Measurements from ENCODE around the gene RGSL1. TPM values are rescaled to one million over a fixed set of nuclear protein-coding genes. Genes with fewer than 3 reads are reported as not detected.
A peak's percentile ranks its signal among the peaks of the same experiment; 100 is the strongest.

Gene RGSL1
- total and polyA plus RNA-seq, 9 of the 15 experiments (the other 6 are each of a cell fraction or from before 2014, with no cell fraction given), result 0.03 TPM; not detected in 8

DNA sequence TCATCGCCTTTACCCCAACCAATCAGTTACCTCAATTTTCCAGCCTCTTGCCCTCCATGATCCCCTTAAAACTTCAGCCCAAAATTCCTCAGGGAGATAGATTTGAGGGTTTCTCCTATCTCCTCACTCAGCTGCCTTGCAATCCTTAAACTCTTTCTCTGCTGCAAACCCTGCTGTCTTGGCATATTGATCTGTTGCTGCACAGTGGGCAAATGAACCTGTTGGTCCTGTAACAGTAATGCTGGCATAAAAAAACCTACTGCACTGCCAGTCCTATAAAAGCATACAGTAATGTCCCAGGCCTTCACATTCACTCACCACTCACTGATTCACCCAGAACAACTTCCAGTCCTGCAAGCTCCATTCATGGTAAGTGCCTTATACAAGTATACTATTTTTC lies 44.4 kb upstream of the RGSL1 start (continued):
- TF ChIP-seq, protein P1, sequence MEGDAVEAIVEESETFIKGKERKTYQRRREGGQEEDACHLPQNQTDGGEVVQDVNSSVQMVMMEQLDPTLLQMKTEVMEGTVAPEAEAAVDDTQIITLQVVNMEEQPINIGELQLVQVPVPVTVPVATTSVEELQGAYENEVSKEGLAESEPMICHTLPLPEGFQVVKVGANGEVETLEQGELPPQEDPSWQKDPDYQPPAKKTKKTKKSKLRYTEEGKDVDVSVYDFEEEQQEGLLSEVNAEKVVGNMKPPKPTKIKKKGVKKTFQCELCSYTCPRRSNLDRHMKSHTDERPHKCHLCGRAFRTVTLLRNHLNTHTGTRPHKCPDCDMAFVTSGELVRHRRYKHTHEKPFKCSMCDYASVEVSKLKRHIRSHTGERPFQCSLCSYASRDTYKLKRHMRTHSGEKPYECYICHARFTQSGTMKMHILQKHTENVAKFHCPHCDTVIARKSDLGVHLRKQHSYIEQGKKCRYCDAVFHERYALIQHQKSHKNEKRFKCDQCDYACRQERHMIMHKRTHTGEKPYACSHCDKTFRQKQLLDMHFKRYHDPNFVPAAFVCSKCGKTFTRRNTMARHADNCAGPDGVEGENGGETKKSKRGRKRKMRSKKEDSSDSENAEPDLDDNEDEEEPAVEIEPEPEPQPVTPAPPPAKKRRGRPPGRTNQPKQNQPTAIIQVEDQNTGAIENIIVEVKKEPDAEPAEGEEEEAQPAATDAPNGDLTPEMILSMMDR (IDR thresholded peaks at IDR 0.05 in 2 of 3, conservative IDR thresholded peaks at IDR 0.05 in 1 of 3; ENCODE audit: insufficient read depth in 2 of 3, low read depth in 1 of 3, low read length in 3 of 3), result no peak
- TF ChIP-seq E4F1 (CRISPR knock-in tag; IDR thresholded peaks at IDR 0.05; ENCODE audit: borderline replicate concordance) (no peak), MCM5 (IDR thresholded peaks at IDR 0.05; ENCODE audit: low read depth) (no peak), HDGF (IDR thresholded peaks at IDR 0.05) (no peak), ZBTB12 (CRISPR knock-in tag; IDR thresholded peaks at IDR 0.05) (no peak), SOX6 (IDR thresholded peaks at IDR 0.05) (no peak), SMARCB1 (IDR thresholded peaks at IDR 0.05; ENCODE audit: insufficient read length, low read depth) (no peak), ZNF124 (CRISPR knock-in tag; IDR thresholded peaks at IDR 0.05) (no peak), SAP30 (IDR thresholded peaks at IDR 0.05; ENCODE audit: borderline replicate concordance, insufficient read depth, low read depth, low read length, poor library complexity, severe bottlenecking) (no peak), RHOXF2B (CRISPR knock-in tag; conservative IDR thresholded peaks at IDR 0.05) (no peak), CEBPG (CRISPR knock-in tag; IDR thresholded peaks at IDR 0.05) (no peak), CEBPG (tag; conservative IDR thresholded peaks at IDR 0.05 in 1 of 2, IDR thresholded peaks at IDR 0.05 in 1 of 2) (no peak), CBX5 (IDR thresholded peaks at IDR 0.05; ENCODE audit: borderline replicate concordance, low read depth) (peak; percentile 76; the same call in 1 of the 2 replicates), ERF (CRISPR knock-in tag; IDR thresholded peaks at IDR 0.05) (no peak), CBX1 (IDR thresholded peaks at IDR 0.05; ENCODE audit: low read depth) (peak; percentile 59; the same call in 1 of the 2 replicates), KDM1A (IDR thresholded peaks at IDR 0.05) (no peak)
- TF ChIP-seq, protein P2, sequence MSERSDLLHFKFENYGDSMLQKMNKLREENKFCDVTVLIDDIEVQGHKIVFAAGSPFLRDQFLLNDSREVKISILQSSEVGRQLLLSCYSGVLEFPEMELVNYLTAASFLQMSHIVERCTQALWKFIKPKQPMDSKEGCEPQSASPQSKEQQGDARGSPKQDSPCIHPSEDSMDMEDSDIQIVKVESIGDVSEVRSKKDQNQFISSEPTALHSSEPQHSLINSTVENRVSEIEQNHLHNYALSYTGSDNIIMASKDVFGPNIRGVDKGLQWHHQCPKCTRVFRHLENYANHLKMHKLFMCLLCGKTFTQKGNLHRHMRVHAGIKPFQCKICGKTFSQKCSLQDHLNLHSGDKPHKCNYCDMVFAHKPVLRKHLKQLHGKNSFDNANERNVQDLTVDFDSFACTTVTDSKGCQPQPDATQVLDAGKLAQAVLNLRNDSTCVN (CRISPR knock-in tag; IDR thresholded peaks at IDR 0.05), result no peak
- TF ChIP-seq, protein P3, sequence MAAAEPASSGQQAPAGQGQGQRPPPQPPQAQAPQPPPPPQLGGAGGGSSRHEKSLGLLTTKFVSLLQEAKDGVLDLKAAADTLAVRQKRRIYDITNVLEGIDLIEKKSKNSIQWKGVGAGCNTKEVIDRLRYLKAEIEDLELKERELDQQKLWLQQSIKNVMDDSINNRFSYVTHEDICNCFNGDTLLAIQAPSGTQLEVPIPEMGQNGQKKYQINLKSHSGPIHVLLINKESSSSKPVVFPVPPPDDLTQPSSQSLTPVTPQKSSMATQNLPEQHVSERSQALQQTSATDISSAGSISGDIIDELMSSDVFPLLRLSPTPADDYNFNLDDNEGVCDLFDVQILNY (CRISPR knock-in tag; IDR thresholded peaks at IDR 0.05), result no peak
- TF ChIP-seq, protein P4, sequence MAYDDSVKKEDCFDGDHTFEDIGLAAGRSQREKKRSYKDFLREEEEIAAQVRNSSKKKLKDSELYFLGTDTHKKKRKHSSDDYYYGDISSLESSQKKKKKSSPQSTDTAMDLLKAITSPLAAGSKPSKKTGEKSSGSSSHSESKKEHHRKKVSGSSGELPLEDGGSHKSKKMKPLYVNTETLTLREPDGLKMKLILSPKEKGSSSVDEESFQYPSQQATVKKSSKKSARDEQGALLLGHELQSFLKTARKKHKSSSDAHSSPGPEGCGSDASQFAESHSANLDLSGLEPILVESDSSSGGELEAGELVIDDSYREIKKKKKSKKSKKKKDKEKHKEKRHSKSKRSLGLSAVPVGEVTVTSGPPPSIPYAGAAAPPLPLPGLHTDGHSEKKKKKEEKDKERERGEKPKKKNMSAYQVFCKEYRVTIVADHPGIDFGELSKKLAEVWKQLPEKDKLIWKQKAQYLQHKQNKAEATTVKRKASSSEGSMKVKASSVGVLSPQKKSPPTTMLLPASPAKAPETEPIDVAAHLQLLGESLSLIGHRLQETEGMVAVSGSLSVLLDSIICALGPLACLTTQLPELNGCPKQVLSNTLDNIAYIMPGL (CRISPR knock-in tag; IDR thresholded peaks at IDR 0.05), result no peak
